HFF-Myc (cell line): Measurements from ENCODE around the gene RAB10.

Source experiments
- DNase-seq: peaks from one replicate; pipeline ENCODE4 v3.0.0-alpha.2; 2011; ENCODE audit warnings: low read depth; ENCODE audit errors: extremely low read depth
- H3K4me3 ChIP-seq: replicated peaks from 2 replicates; pipeline ENCODE4 v1.5.1; 2011; ENCODE audit warnings: low read depth, mild to moderate bottlenecking, control low read depth, low read length
- CTCF ChIP-seq: IDR thresholded peaks from 2 replicates; pipeline ENCODE4 v1.5.1; 2012; ENCODE audit warnings: mild to moderate bottlenecking, low read depth, low read length, control low read depth; ENCODE audit errors: missing control alignments

Gene RAB10

GRCh38 chr2:26008851-26009566 lies 24.9 kb upstream of the RAB10 start:
- TF ChIP-seq CTCF: no peak
- H3K4me3 ChIP-seq: no peak overlapping the region
- DNase-seq: no peak

GRCh38 chr2:26009567-26009963 lies 24.3 kb upstream of the RAB10 start:
- no peak for TF ChIP-seq CTCF
- no peak for DNase-seq
- H3K4me3 ChIP-seq: no peak overlapping the region

GRCh38 chr2:26010943-26011342 lies 22.9 kb upstream of the RAB10 start:
- no peak for TF ChIP-seq CTCF
- no peak for DNase-seq
- no peak overlapping the region for H3K4me3 ChIP-seq

- no peak for TF ChIP-seq CTCF
- H3K4me3 ChIP-seq: no peak overlapping the region
- no peak for DNase-seq
Measured at GRCh38 chr2:26011609-26011989, 22.3 kb upstream of the RAB10 start.

- H3K4me3 ChIP-seq: no peak overlapping the region
- no peak for DNase-seq
- no peak for TF ChIP-seq CTCF
Measured at GRCh38 chr2:26011990-26012856, 21.7 kb upstream of the RAB10 start.

- no peak for TF ChIP-seq CTCF
- no peak overlapping the region for H3K4me3 ChIP-seq
- DNase-seq: no peak
Measured at GRCh38 chr2:26013668-26014067, 20.2 kb upstream of the RAB10 start.
